GM12873 (cell line): ENCODE results near the gene CHD9NB.

Experiments used
- CTCF ChIP-seq: IDR thresholded peaks from 2 replicates; pipeline ENCODE4 v1.5.1; 2012; ENCODE audit warnings: low read depth, mild to moderate bottlenecking, moderate library complexity, low read length, control low read depth; ENCODE audit not compliant: insufficient read depth; ENCODE audit errors: missing control alignments

Gene CHD9NB

GRCh38 chr16:53082509-53082908 lies 29.8 kb upstream of the CHD9NB start:
- no peak for TF ChIP-seq CTCF

GRCh38 chr16:53081686-53082407 lies 29.1 kb upstream of the CHD9NB start:
- no peak for TF ChIP-seq CTCF

GRCh38 chr16:53081032-53081424 lies 28.3 kb upstream of the CHD9NB start:
- TF ChIP-seq CTCF = no peak

- no peak for TF ChIP-seq CTCF
Observed at GRCh38 chr16:53080345-53081031, 27.8 kb upstream of the CHD9NB start.

GRCh38 chr16:53078765-53079485 lies 26.2 kb upstream of the CHD9NB start:
- no peak for TF ChIP-seq CTCF

- TF ChIP-seq CTCF = no peak
Observed at GRCh38 chr16:53078247-53078646, 25.6 kb upstream of the CHD9NB start.

- TF ChIP-seq CTCF = no peak
Observed at GRCh38 chr16:53073022-53073421, 20.3 kb upstream of the CHD9NB start.
